Activated CD8-positive, alpha-beta T cell treated with anti-CD3 and anti-CD28 coated beads for 36 hours (primary cell): ENCODE data around the gene GAS6. TPM values are rescaled to one million over a fixed set of nuclear protein-coding genes. Genes with fewer than 3 reads are reported as not detected.
A peak's percentile ranks its signal among the peaks of the same experiment; 100 is the strongest.

ENCODE experiments used
- ATAC-seq: fragments of 200-7000 bp; cut with Tn5 transposase; one replicate; pipeline ENCODE4 v1.10.0; 2021; ENCODE audit warnings: mild to moderate bottlenecking, moderate library complexity
- CTCF ChIA-PET: fragments of 350-600 bp; sonication (Branson Sonifier 250); formaldehyde crosslinking; loops from one replicate; lab custom pipeline; 2021; ENCODE audit warnings: antibody characterized with exemption; lab: Charles Lee
- POLR2A ChIA-PET: fragments of 350-600 bp; sonication (Branson Sonifier 250); formaldehyde crosslinking; loops from one replicate; lab custom pipeline; 2021; ENCODE audit warnings: antibody characterized with exemption; lab: Charles Lee
- DNase-seq: peaks from one replicate; pipeline ENCODE4 v3.0.0-alpha.2; 2020
- H3K27ac Mint-ChIP-seq: one replicate; pipeline ENCODE4 v1.8.0; 2021; ENCODE audit warnings: mild to moderate bottlenecking, mixed read lengths
- H3K27me3 Mint-ChIP-seq: one replicate; pipeline ENCODE4 v1.8.0; 2021; ENCODE audit warnings: mixed read lengths
- H3K36me3 Mint-ChIP-seq: one replicate; pipeline ENCODE4 v1.8.0; 2021; ENCODE audit warnings: low read depth, mixed read lengths
- H3K4me1 Mint-ChIP-seq: one replicate; pipeline ENCODE4 v1.8.0; 2021; ENCODE audit warnings: low read depth, mixed read lengths
- H3K4me3 Mint-ChIP-seq: one replicate; pipeline ENCODE4 v1.8.0; 2021; ENCODE audit warnings: mild to moderate bottlenecking, moderate library complexity, mixed read lengths
- H3K9me3 Mint-ChIP-seq: one replicate; pipeline ENCODE4 v1.8.0; 2021; ENCODE audit warnings: mixed read lengths
- CTCF ChIP-seq: fragments of 200-600 bp; IDR thresholded peaks from one replicate; pipeline ENCODE4 v1.8.0; 2022; ENCODE audit warnings: antibody characterized with exemption, mild to moderate bottlenecking
- intact Hi-C: fragments of 100-400 bp; cut with micrococcal nuclease; formaldehyde crosslinking; loops from one replicate; pipeline ENCODE4 v1.10.0; 2022
- total RNA-seq, 2 experiments: library from RNA; stranded (reverse); gene quantifications; one replicate each; pipeline ENCODE4 v1.2.3, GENCODE V29; 2021

The GAS6 gene
- total RNA-seq, 2 experiments from 2014 or later, result 0.23 to 0.25 TPM

GRCh38 chr13:113803409-113804016, 60.4 kb downstream of the GAS6 start:
- ATAC-seq (no peak), DNase-seq (no peak)
- Mint-ChIP-seq H3K4me1 (no peaks in the 10 kb centered on the region), H3K36me3 (no peaks in the 10 kb centered on the region), H3K4me3 (no peak overlapping the region), H3K27me3 (no peaks in the 10 kb centered on the region), H3K9me3 (peaks cover 5% of the 10 kb centered on the region), H3K27ac (no peak overlapping the region)
- POLR2A ChIA-PET, result no interaction called here
- TF ChIP-seq CTCF, result no peak
- CTCF ChIA-PET, result interaction anchor here (1.3 kb wide), 1 partner anchor 21 kb away, joined by 3 read pairs; no protein-coding TSS in a partner anchor
- intact Hi-C loops, result no loop called here

- intact Hi-C loops, result no loop called here
- CTCF ChIA-PET, result interaction anchor here (1.3 kb wide), 1 partner anchor 20 kb away, joined by 3 read pairs; no protein-coding TSS in a partner anchor
- DNase-seq (no peak), ATAC-seq (no peak)
- POLR2A ChIA-PET, result no interaction called here
- Mint-ChIP-seq H3K36me3 (no peaks in the 10 kb centered on the region), H3K27ac (no peak overlapping the region), H3K4me3 (no peak overlapping the region), H3K9me3 (no peaks in the 10 kb centered on the region), H3K27me3 (no peaks in the 10 kb centered on the region), H3K4me1 (no peaks in the 10 kb centered on the region)
- no peak for TF ChIP-seq CTCF
These were observed 61.1 kb downstream of the GAS6 start for GRCh38 chr13:113802761-113803160.

GRCh38 chr13:113802090-113802531, 61.8 kb downstream of the GAS6 start:
- no peaks in the 10 kb centered on the region for H3K4me1 Mint-ChIP-seq
- intact Hi-C loops, result no loop called here
- no peaks in the 10 kb centered on the region for H3K27me3 Mint-ChIP-seq
- DNase-seq, result no peak
- ChIA-PET POLR2A (no interaction called here), CTCF (interaction anchor here (1.3 kb wide), 1 partner anchor 19 kb away, joined by 3 read pairs; no protein-coding TSS in a partner anchor)
- peak; percentile 42 for ATAC-seq
- TF ChIP-seq CTCF, result no peak
- H3K9me3 Mint-ChIP-seq, result no peaks in the 10 kb centered on the region
- no peaks in the 10 kb centered on the region for H3K36me3 Mint-ChIP-seq
- no peak overlapping the region for H3K4me3 Mint-ChIP-seq
- H3K27ac Mint-ChIP-seq, result no peak overlapping the region

GRCh38 chr13:113801289-113801961, 62.5 kb downstream of the GAS6 start:
- Mint-ChIP-seq H3K27ac (no peak overlapping the region), H3K27me3 (no peaks in the 10 kb centered on the region), H3K9me3 (no peaks in the 10 kb centered on the region), H3K4me1 (no peaks in the 10 kb centered on the region), H3K4me3 (no peak overlapping the region), H3K36me3 (no peaks in the 10 kb centered on the region)
- intact Hi-C loops, result no loop called here
- DNase-seq (no peak), ATAC-seq (no peak)
- ChIA-PET CTCF (no interaction called here), POLR2A (no interaction called here)
- no peak for TF ChIP-seq CTCF

- Mint-ChIP-seq H3K9me3 (no peaks in the 10 kb centered on the region), H3K4me1 (no peaks in the 10 kb centered on the region), H3K36me3 (no peaks in the 10 kb centered on the region), H3K4me3 (no peak overlapping the region), H3K27me3 (no peaks in the 10 kb centered on the region), H3K27ac (no peak overlapping the region)
- ChIA-PET POLR2A (no interaction called here), CTCF (no interaction called here)
- intact Hi-C loops, result no loop called here
- no peak for TF ChIP-seq CTCF
- DNase-seq (no peak), ATAC-seq (no peak)
These were observed 63.3 kb downstream of the GAS6 start for GRCh38 chr13:113800576-113800926.
